ENCODE data around the gene OR5H14.

OR5H14 gene

DNA sequence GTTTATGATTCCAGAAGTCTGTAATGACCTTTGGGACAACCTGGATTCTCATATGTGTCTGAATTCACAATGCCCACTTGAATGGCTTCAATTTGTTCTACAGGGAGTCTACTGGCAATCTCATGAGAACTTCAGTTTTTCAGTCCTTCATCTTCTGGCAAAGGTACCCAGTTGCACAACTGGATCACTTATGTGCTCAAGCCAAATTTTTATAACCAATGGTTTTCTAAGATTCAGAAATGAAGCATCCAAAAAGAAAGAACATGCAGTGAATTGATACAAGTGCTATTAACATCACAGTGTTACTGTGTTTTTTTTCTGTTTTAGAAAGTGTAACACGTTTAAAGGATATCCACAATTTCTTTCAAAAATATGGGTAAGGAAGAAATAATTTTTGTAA is at the start of gene OR5H14:
OR5H14 (plus strand) TSS at position 301 of the 400 bp plus-strand sequence. CDS start 1,907 bp downstream, outside the sequence.
- no peak within 1 kb of the TSS for H3K4me3 ChIP-seq (ENCODE audit: low read depth, low read length)
- TF ChIP-seq POLR2A (IDR thresholded peaks at IDR 0.05; ENCODE audit: extremely low read depth, insufficient read length) (no peak), MYC (IDR thresholded peaks at IDR 0.05; ENCODE audit: low read depth, low read length) (no peak)
- TF ChIP-seq, protein P1, sequence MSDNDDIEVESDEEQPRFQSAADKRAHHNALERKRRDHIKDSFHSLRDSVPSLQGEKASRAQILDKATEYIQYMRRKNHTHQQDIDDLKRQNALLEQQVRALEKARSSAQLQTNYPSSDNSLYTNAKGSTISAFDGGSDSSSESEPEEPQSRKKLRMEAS (IDR thresholded peaks at IDR 0.05; ENCODE audit: low read depth, low read length): no peak
- TF ChIP-seq, protein P2, sequence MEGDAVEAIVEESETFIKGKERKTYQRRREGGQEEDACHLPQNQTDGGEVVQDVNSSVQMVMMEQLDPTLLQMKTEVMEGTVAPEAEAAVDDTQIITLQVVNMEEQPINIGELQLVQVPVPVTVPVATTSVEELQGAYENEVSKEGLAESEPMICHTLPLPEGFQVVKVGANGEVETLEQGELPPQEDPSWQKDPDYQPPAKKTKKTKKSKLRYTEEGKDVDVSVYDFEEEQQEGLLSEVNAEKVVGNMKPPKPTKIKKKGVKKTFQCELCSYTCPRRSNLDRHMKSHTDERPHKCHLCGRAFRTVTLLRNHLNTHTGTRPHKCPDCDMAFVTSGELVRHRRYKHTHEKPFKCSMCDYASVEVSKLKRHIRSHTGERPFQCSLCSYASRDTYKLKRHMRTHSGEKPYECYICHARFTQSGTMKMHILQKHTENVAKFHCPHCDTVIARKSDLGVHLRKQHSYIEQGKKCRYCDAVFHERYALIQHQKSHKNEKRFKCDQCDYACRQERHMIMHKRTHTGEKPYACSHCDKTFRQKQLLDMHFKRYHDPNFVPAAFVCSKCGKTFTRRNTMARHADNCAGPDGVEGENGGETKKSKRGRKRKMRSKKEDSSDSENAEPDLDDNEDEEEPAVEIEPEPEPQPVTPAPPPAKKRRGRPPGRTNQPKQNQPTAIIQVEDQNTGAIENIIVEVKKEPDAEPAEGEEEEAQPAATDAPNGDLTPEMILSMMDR (IDR thresholded peaks at IDR 0.05; ENCODE audit: low read depth, low read length): no peak
- no peak for DNase-seq (ENCODE audit: low read depth)

- DNase-seq (ENCODE audit: low read depth): no peak
- TF ChIP-seq POLR2A (IDR thresholded peaks at IDR 0.05; ENCODE audit: extremely low read depth, insufficient read length) (no peak), MYC (IDR thresholded peaks at IDR 0.05; ENCODE audit: low read depth, low read length) (no peak)
- TF ChIP-seq, protein P2 (IDR thresholded peaks at IDR 0.05; ENCODE audit: low read depth, low read length): no peak
- TF ChIP-seq, protein P1 (IDR thresholded peaks at IDR 0.05; ENCODE audit: low read depth, low read length): no peak
- H3K4me3 ChIP-seq (ENCODE audit: low read depth, low read length): no peak overlapping the region
These were observed 47.4 kb upstream of the OR5H14 start for GRCh38 chr3:98099848-98100247.

DNA sequence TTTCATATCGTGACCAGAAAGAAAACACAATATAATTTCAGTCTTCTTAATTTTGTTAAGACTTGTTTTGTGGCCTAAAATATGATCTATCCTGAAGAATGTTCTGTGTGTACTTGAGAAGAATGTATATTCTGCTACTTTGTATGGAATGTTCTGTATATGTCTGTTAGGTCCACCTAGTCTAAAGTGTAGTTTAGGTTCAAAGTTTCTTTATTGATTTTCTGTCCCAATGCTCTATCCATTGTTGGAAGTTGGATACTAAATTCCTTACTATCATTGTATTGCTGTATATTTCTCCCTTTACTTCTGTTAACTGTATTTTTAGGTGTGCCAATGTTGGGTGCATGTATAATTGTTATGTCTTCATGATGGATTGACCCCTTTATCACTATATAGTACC is 39.1 kb upstream of the OR5H14 start:
- no peak for DNase-seq (ENCODE audit: low read depth)
- no peak overlapping the region for H3K4me3 ChIP-seq (ENCODE audit: low read depth, low read length)
- TF ChIP-seq POLR2A (IDR thresholded peaks at IDR 0.05; ENCODE audit: extremely low read depth, insufficient read length) (no peak), MYC (IDR thresholded peaks at IDR 0.05; ENCODE audit: low read depth, low read length) (no peak)
- TF ChIP-seq, protein P2 (IDR thresholded peaks at IDR 0.05; ENCODE audit: low read depth, low read length): no peak
- TF ChIP-seq, protein P1 (IDR thresholded peaks at IDR 0.05; ENCODE audit: low read depth, low read length): no peak

DNA sequence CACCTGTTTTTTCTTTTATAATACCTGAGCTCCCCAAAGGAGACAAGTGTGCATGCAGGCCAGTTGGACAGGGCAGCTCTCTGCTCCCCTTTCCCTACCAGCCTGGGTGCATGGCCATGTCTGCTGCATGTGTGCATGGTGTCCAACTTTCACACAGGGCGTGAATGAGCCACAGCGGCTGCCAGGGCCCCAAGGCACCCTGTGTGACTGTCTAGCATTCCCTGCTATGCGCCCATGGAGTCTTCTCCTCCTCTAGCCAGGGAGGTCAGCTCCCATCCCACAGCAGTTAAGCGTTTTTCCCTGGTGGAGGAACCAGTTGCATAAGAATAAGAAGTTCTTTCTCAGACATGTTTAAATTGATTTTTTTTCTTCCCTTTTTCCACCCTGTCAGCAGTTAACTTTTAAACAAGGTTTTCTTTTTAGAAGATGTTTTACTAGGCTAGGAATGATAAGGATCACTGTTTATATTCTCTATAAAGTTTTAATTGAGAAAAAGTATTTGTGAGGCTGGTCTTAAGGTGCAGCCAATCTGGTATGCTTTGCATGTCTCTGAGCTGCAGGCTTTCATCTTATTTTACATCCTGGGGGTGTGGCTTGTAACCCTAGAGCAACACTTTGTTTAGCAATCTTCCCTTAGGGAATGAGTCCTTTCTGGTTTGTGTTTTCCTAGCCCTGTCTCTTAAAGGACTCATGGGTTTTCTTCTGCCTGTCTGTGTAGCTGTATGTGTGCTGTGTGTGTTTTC is 37.3 kb upstream of the OR5H14 start:
- no peak for DNase-seq (ENCODE audit: low read depth)
- no peak overlapping the region for H3K4me3 ChIP-seq (ENCODE audit: low read depth, low read length)
- TF ChIP-seq, protein P2 (IDR thresholded peaks at IDR 0.05; ENCODE audit: low read depth, low read length): no peak
- no peak for TF ChIP-seq POLR2A (IDR thresholded peaks at IDR 0.05; ENCODE audit: extremely low read depth, insufficient read length)
- TF ChIP-seq, protein P1 (IDR thresholded peaks at IDR 0.05; ENCODE audit: low read depth, low read length): no peak
- TF ChIP-seq MYC (IDR thresholded peaks at IDR 0.05; ENCODE audit: low read depth, low read length): no peak

- no peak overlapping the region for H3K4me3 ChIP-seq (ENCODE audit: low read depth, low read length)
- no peak for DNase-seq (ENCODE audit: low read depth)
- TF ChIP-seq, protein P1 (IDR thresholded peaks at IDR 0.05; ENCODE audit: low read depth, low read length): no peak
- TF ChIP-seq, protein P2 (IDR thresholded peaks at IDR 0.05; ENCODE audit: low read depth, low read length): no peak
- no peak for TF ChIP-seq MYC (IDR thresholded peaks at IDR 0.05; ENCODE audit: low read depth, low read length)
- TF ChIP-seq POLR2A (IDR thresholded peaks at IDR 0.05; ENCODE audit: extremely low read depth, insufficient read length): no peak
These were observed 36.8 kb upstream of the OR5H14 start for GRCh38 chr3:98110550-98110908.

Measured in NB4 (cell line).